Gastroesophageal sphincter (tissue), 4 donors: ENCODE results near the gene EMX1. TPM values are rescaled to one million over a fixed set of nuclear protein-coding genes. Genes with fewer than 3 reads are reported as not detected.

Experiments used
- ATAC-seq: fragments of 150-250 bp; one replicate; pipeline ENCODE4 v1.9.1; 2016; ENCODE audit warnings: mild to moderate bottlenecking, moderate library complexity
- H3K27ac ChIP-seq, 4 donors: fragments of 200-600 bp; sonication (generic) in 3 of 4; 1 replicate in 3 of 4; 2 replicates in 1 of 4; pipeline ENCODE4 v1.5.1; 2016 to 2019
- H3K27me3 ChIP-seq: fragments of 200-600 bp; sonication (generic); one replicate; pipeline ENCODE4 v1.5.1; 2019
- H3K36me3 ChIP-seq, 2 donors: fragments of 200-600 bp; sonication (generic); one replicate each; pipeline ENCODE4 v1.5.1; 2019; ENCODE audit warnings: control low read depth in 1 of 2
- H3K4me1 ChIP-seq, 3 donors: fragments of 200-600 bp; sonication (generic); 1 replicate in 2 of 3; 2 replicates in 1 of 3; pipeline ENCODE4 v1.5.1; 2016 to 2019; ENCODE audit warnings: control low read depth in 2 of 3
- H3K4me3 ChIP-seq, 2 donors: fragments of 200-600 bp; sonication (generic); one replicate each; pipeline ENCODE4 v1.5.1; 2019; ENCODE audit warnings: mild to moderate bottlenecking in 1 of 2, moderate library complexity in 1 of 2
- H3K9me3 ChIP-seq, 3 donors: fragments of 200-600 bp; sonication (generic); one replicate each; pipeline ENCODE4 v1.5.1; 2017 to 2019; ENCODE audit warnings: control low read depth in 2 of 3
- CTCF ChIP-seq, 4 experiments: fragments of 200-600 bp in 2 of 4; fragments of 450-650 bp in 2 of 4; sonication (generic) in 1 of 4; IDR thresholded peaks; one replicate each; pipeline ENCODE4 v1.5.1; 2017 to 2019; ENCODE audit warnings: antibody characterized with exemption in 4 of 4, mild to moderate bottlenecking in 2 of 4, moderate library complexity in 2 of 4
- EP300 ChIP-seq: sonication (generic); formaldehyde crosslinking; IDR thresholded peaks from one replicate; pipeline ENCODE4 v1.6.1; 2017; ENCODE audit warnings: antibody characterized with exemption, mild to moderate bottlenecking
- POLR2A ChIP-seq, 2 donors: fragments of 450-650 bp; IDR thresholded peaks; one replicate each; pipeline ENCODE4 v1.6.1; 2017; ENCODE audit warnings: antibody characterized with exemption in 2 of 2, mild to moderate bottlenecking in 2 of 2, moderate library complexity in 1 of 2
- POLR2AphosphoS5 ChIP-seq: sonication (generic); formaldehyde crosslinking; IDR thresholded peaks from one replicate; pipeline ENCODE4 v1.6.1; 2017; ENCODE audit warnings: antibody characterized with exemption
- WGBS, 2 donors: methylation state at CpG; one replicate each; pipeline ENCODE4 v1.1.5; 2018; ENCODE audit warnings: low coverage in 1 of 2; 5-methylcytosine and 5-hydroxymethylcytosine counted together
- total RNA-seq, 4 donors: library from RNA; depleted of rRNA; stranded (reverse); fragments of >200 nt; gene quantifications; one replicate each; pipeline ENCODE4 v1.1.0, GENCODE V29; 2016

EMX1 gene
- total RNA-seq, 4 donors from 2014 or later, result 0.15 TPM; not detected in 3

- TF ChIP-seq EP300, result no peak
- no peak for TF ChIP-seq CTCF (IDR thresholded peaks at IDR 0.05)
- no peak for TF ChIP-seq POLR2A (IDR thresholded peaks at IDR 0.05)
- no peak for TF ChIP-seq POLR2AphosphoS5
- WGBS, 2 donors, result 81 to 90% methylated on average over 7 of the region's 9 CpGs
- Histone ChIP-seq H3K4me1 (no peaks in the 10 kb centered on the region), H3K36me3 (peaks cover 0 to 40% of the 10 kb centered on the region in 2 donors), H3K27ac (no peak overlapping the region), H3K9me3 (no peaks in the 10 kb centered on the region), H3K27me3 (no peaks in the 10 kb centered on the region), H3K4me3 (no peak overlapping the region)
- ATAC-seq, result no peak
These were observed 29.1 kb downstream of the EMX1 start for GRCh38 chr2:72946466-72946865.

GRCh38 chr2:72947952-72948830 lies 30.9 kb downstream of the EMX1 start:
- WGBS, 2 donors, result 77 to 100% methylated on average over 3 to 4 of the region's 10 CpGs
- no peaks in the 10 kb centered on the region for H3K27me3 ChIP-seq
- H3K9me3 ChIP-seq, result no peaks in the 10 kb centered on the region
- no peak overlapping the region for H3K4me3 ChIP-seq
- TF ChIP-seq EP300 (no peak), POLR2AphosphoS5 (no peak), POLR2A (IDR thresholded peaks at IDR 0.05) (no peak), CTCF (IDR thresholded peaks at IDR 0.05) (no peak)
- H3K4me1 ChIP-seq, result no peaks in the 10 kb centered on the region
- H3K36me3 ChIP-seq, result peaks cover 0 to 25% of the 10 kb centered on the region in 2 donors
- no peak overlapping the region for H3K27ac ChIP-seq
- ATAC-seq, result no peak

GRCh38 chr2:72949045-72949444 lies 31.7 kb downstream of the EMX1 start:
- no peaks in the 10 kb centered on the region for H3K4me1 ChIP-seq
- no peaks in the 10 kb centered on the region for H3K27me3 ChIP-seq
- TF ChIP-seq EP300 (no peak), POLR2A (IDR thresholded peaks at IDR 0.05) (no peak), CTCF (IDR thresholded peaks at IDR 0.05) (no peak), POLR2AphosphoS5 (no peak)
- peaks cover 0 to 16% of the 10 kb centered on the region in 2 donors for H3K36me3 ChIP-seq
- no peak overlapping the region for H3K4me3 ChIP-seq
- no peak overlapping the region for H3K27ac ChIP-seq
- 88 to 89% methylated on average over 1 to 2 of the region's 2 CpGs for WGBS, 2 donors
- H3K9me3 ChIP-seq, result no peaks in the 10 kb centered on the region
- no peak for ATAC-seq

- H3K4me1 ChIP-seq, result no peaks in the 10 kb centered on the region
- 80 to 100% methylated on average over 1 to 2 of the region's 4 CpGs for WGBS, 2 donors
- H3K27ac ChIP-seq, result no peak overlapping the region
- H3K9me3 ChIP-seq, result no peaks in the 10 kb centered on the region
- TF ChIP-seq POLR2A (IDR thresholded peaks at IDR 0.05), result no peak
- TF ChIP-seq EP300, result no peak
- TF ChIP-seq CTCF (IDR thresholded peaks at IDR 0.05), result no peak
- no peak for TF ChIP-seq POLR2AphosphoS5
- no peak for ATAC-seq
- no peak overlapping the region for H3K4me3 ChIP-seq
- H3K27me3 ChIP-seq, result no peaks in the 10 kb centered on the region
- H3K36me3 ChIP-seq, result peaks cover 0 to 10% of the 10 kb centered on the region in 2 donors
These were observed 32.3 kb downstream of the EMX1 start for GRCh38 chr2:72949642-72950041.
